Prostate gland (tissue), 2 donors: ENCODE data around the gene EIF4B. TPM values are rescaled to one million over a fixed set of nuclear protein-coding genes. Genes with fewer than 3 reads are reported as not detected.
A peak's percentile ranks its signal among the peaks of the same experiment; 100 is the strongest.
"Not testable (repeated sequence)": the region's sequence is repeated elsewhere in the genome, so short reads cannot be mapped to it uniquely, and the experiment has no call there.

ENCODE experiments used
- DNase-seq: peaks from one replicate; pipeline ENCODE4 v3.0.0-alpha.2; 2019; ENCODE audit warnings: low spot score
- H3K27ac ChIP-seq, 2 donors: fragments of 200-600 bp; sonication (generic); 2 replicates each; pipeline ENCODE4 v1.5.1; 2017 to 2019
- H3K27me3 ChIP-seq: fragments of 200-600 bp; sonication (generic); replicated peaks from 2 replicates; pipeline ENCODE4 v1.5.1; 2019; ENCODE audit not compliant: insufficient read depth
- H3K36me3 ChIP-seq, 2 donors: fragments of 200-600 bp; sonication (generic); 1 replicate in 1 of 2; 2 replicates in 1 of 2; pipeline versions ENCODE4 v1.5.1 to v1.8.1; 2017 to 2019
- H3K4me1 ChIP-seq: fragments of 200-600 bp; sonication (generic); replicated peaks from 2 replicates; pipeline ENCODE4 v1.5.1; 2019
- H3K4me3 ChIP-seq, 2 donors: fragments of 200-600 bp; sonication (generic); 2 replicates each; pipeline ENCODE4 v1.5.1; 2017 to 2019
- H3K9me3 ChIP-seq: fragments of 200-600 bp; sonication (generic); 2 replicates; pipeline ENCODE4 v1.5.1; 2017
- POLR2A ChIP-seq: fragments of 450-650 bp; IDR thresholded peaks from one replicate; pipeline ENCODE4 v1.6.1; 2016; ENCODE audit warnings: antibody characterized with exemption, mild to moderate bottlenecking
- POLR2AphosphoS5 ChIP-seq: sonication (generic); formaldehyde crosslinking; IDR thresholded peaks from one replicate; pipeline ENCODE4 v1.6.1; 2017; ENCODE audit warnings: antibody characterized with exemption
- WGBS: methylation state at CpG from one replicate; pipeline ENCODE4 v1.1.5; 2018; 5-methylcytosine and 5-hydroxymethylcytosine counted together
- intact Hi-C: fragments of 100-400 bp; cut with DNase I; formaldehyde crosslinking; loops from one replicate; pipeline ENCODE4 v1.14.2; 2022
- total RNA-seq, 2 donors: library from RNA; depleted of rRNA; stranded (reverse); fragments of >200 nt; gene quantifications; one replicate each; pipeline ENCODE4 v1.1.0, GENCODE V29; 2016
- TF ChIP-seq, protein P1 (sequence below), 4 experiments: fragments of 200-600 bp in 2 of 4; fragments of 450-650 bp in 2 of 4; sonication (generic) in 2 of 4; IDR thresholded peaks; 1 replicate in 3 of 4; 2 replicates in 1 of 4; pipeline ENCODE4 v1.5.1; 2016 to 2019; ENCODE audit warnings: antibody characterized with exemption in 4 of 4, mild to moderate bottlenecking in 2 of 4, moderate library complexity in 2 of 4

EIF4B gene
- total RNA-seq, 2 donors from 2014 or later = 419 to 458 TPM

DNA sequence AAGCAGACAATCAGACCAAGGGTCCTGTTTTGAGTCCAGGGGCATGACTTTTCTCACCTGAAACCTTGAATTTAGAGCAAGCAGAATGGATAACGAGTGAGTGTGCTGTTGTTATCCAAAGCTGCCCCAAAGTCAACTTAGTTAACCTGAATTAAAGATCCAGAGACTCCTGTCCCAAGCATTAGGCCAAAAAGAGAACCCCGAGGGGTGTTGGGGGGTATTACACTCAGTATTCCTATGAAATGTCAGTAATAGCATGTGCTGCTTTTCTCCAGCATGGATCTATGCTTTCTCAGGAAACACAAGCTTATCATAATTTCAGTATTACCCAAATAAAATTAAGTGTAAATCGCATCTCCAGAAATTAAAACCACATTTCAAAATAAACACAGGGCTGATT, 19.0 kb downstream of the EIF4B start:
- no peak overlapping the region for H3K27ac ChIP-seq
- TF ChIP-seq, protein P1, sequence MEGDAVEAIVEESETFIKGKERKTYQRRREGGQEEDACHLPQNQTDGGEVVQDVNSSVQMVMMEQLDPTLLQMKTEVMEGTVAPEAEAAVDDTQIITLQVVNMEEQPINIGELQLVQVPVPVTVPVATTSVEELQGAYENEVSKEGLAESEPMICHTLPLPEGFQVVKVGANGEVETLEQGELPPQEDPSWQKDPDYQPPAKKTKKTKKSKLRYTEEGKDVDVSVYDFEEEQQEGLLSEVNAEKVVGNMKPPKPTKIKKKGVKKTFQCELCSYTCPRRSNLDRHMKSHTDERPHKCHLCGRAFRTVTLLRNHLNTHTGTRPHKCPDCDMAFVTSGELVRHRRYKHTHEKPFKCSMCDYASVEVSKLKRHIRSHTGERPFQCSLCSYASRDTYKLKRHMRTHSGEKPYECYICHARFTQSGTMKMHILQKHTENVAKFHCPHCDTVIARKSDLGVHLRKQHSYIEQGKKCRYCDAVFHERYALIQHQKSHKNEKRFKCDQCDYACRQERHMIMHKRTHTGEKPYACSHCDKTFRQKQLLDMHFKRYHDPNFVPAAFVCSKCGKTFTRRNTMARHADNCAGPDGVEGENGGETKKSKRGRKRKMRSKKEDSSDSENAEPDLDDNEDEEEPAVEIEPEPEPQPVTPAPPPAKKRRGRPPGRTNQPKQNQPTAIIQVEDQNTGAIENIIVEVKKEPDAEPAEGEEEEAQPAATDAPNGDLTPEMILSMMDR (IDR thresholded peaks at IDR 0.05) = no peak
- TF ChIP-seq POLR2AphosphoS5 (no peak), POLR2A (no peak)
- H3K4me1 ChIP-seq = no peaks in the 10 kb centered on the region
- 78% methylated on average over 3 of the region's 3 CpGs for WGBS
- H3K9me3 ChIP-seq = no peaks in the 10 kb centered on the region
- intact Hi-C loops = no loop called here
- no peak overlapping the region for H3K4me3 ChIP-seq
- DNase-seq = no peak
- H3K27me3 ChIP-seq = no peaks in the 10 kb centered on the region
- peaks cover 10 to 11% of the 10 kb centered on the region in 2 donors for H3K36me3 ChIP-seq

- WGBS = 86% methylated on average over 8 of the region's 13 CpGs
- H3K4me3 ChIP-seq, DNase-seq, H3K4me1 ChIP-seq, intact Hi-C loops, H3K27me3 ChIP-seq, H3K9me3 ChIP-seq, H3K27ac ChIP-seq: not testable (repeated sequence)
- peaks cover 5 to 11% of the 10 kb centered on the region in 2 donors for H3K36me3 ChIP-seq
Measured at GRCh38 chr12:53027014-53027413, 20.8 kb downstream of the EIF4B start.

GRCh38 chr12:53031616-53032015, 25.4 kb downstream of the EIF4B start:
- Histone ChIP-seq H3K27ac (no peak overlapping the region), H3K4me3 (no peak overlapping the region), H3K4me1 (no peaks in the 10 kb centered on the region), H3K27me3 (no peaks in the 10 kb centered on the region), H3K36me3 (peaks cover 0 to 16% of the 10 kb centered on the region in 2 donors), H3K9me3 (no peaks in the 10 kb centered on the region)
- TF ChIP-seq POLR2AphosphoS5 = no peak
- TF ChIP-seq, protein P1 (IDR thresholded peaks at IDR 0.05) = peak in 1 of 4 experiments; percentile 4
- intact Hi-C loops = no loop called here
- WGBS = 80% methylated on average over 3 of the region's 3 CpGs
- no peak for DNase-seq

- peaks cover 9 to 14% of the 10 kb centered on the region in 2 donors for H3K36me3 ChIP-seq
- DNase-seq, H3K4me1 ChIP-seq, H3K4me3 ChIP-seq, H3K27me3 ChIP-seq, H3K9me3 ChIP-seq, intact Hi-C loops, H3K27ac ChIP-seq: not testable (repeated sequence)
- WGBS = 83% methylated on average over 10 of the region's 10 CpGs
Measured at GRCh38 chr12:53033832-53034231, 27.6 kb downstream of the EIF4B start.

- H3K4me3 ChIP-seq = no peak overlapping the region
- no peak for TF ChIP-seq POLR2AphosphoS5
- no peak for TF ChIP-seq POLR2A
- TF ChIP-seq, protein P1 (IDR thresholded peaks at IDR 0.05) = no peak
- no peak for DNase-seq
- no peak overlapping the region for H3K27ac ChIP-seq
- no peaks in the 10 kb centered on the region for H3K4me1 ChIP-seq
- H3K9me3 ChIP-seq = no peaks in the 10 kb centered on the region
- H3K27me3 ChIP-seq = no peaks in the 10 kb centered on the region
- 74% methylated on average over 8 of the region's 8 CpGs for WGBS
- peaks cover 9 to 13% of the 10 kb centered on the region in 2 donors for H3K36me3 ChIP-seq
- intact Hi-C loops = no loop called here
Measured at GRCh38 chr12:53034459-53034858, 28.2 kb downstream of the EIF4B start.

DNA sequence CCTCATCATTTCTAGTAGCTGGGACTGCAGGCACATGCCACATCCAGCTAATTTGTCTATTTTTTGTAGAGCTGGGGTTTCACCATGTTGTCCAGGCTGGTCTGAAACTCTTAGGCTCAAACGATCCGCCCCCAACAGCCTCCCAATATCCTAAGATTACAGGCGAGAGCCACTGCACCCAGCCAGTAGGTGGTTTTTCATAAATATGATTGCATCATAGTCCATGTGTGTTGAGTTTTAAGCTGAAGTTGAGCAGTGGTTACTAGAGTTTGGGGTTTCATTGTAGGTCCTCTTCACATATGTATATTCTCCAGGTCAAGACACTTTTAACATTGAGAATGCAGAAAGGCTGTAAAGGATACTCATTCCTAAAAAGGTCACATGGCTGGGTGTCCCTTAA, 30.5 kb downstream of the EIF4B start:
- no peak for DNase-seq
- H3K27ac ChIP-seq = no peak overlapping the region
- 95% methylated on average over 3 of the region's 3 CpGs for WGBS
- H3K36me3 ChIP-seq = peaks cover 9 to 16% of the 10 kb centered on the region in 2 donors
- no peaks in the 10 kb centered on the region for H3K9me3 ChIP-seq
- no peaks in the 10 kb centered on the region for H3K27me3 ChIP-seq
- no peaks in the 10 kb centered on the region for H3K4me1 ChIP-seq
- H3K4me3 ChIP-seq = no peak overlapping the region
- intact Hi-C loops = no loop called here
- TF ChIP-seq POLR2AphosphoS5 = no peak
- TF ChIP-seq POLR2A = no peak
- TF ChIP-seq, protein P1 (IDR thresholded peaks at IDR 0.05) = no peak
